Spinal cord (tissue), 10 donors: ENCODE measurements around the gene SELENON. TPM values are rescaled to one million over a fixed set of nuclear protein-coding genes. Genes with fewer than 3 reads are reported as not detected.

Experiments used
- DNase-seq, 6 donors: peaks; one replicate each; pipeline versions ENCODE4 v3.0.0 to v3.0.0-alpha.2; 2013 to 2015; ENCODE audit warnings: low spot score in 6 of 6, low read depth in 4 of 6
- H3K27ac ChIP-seq: one replicate; pipeline ENCODE4 v1.5.1; 2013; ENCODE audit warnings: low read depth, low read length, control low read depth
- H3K27me3 ChIP-seq: one replicate; pipeline ENCODE4 v1.6.1; 2013; ENCODE audit warnings: low read length; ENCODE audit not compliant: control insufficient read depth, insufficient read depth
- H3K36me3 ChIP-seq: one replicate; pipeline ENCODE4 v1.6.1; 2013; ENCODE audit warnings: low read length; ENCODE audit not compliant: control insufficient read depth, insufficient read depth
- H3K4me1 ChIP-seq: one replicate; pipeline ENCODE4 v1.6.1; 2013; ENCODE audit warnings: low read length; ENCODE audit not compliant: control insufficient read depth, insufficient read depth
- H3K4me3 ChIP-seq: one replicate; pipeline ENCODE4 v1.5.1; 2013; ENCODE audit warnings: low read depth, low read length, control low read depth
- H3K9me3 ChIP-seq: one replicate; pipeline ENCODE4 v1.6.1; 2013; ENCODE audit warnings: low read length; ENCODE audit not compliant: control insufficient read depth, insufficient read depth
- WGBS: methylation state at CpG from one replicate; pipeline ENCODE4 v1.1.5; 2013; ENCODE audit warnings: missing lambda C conversion rate; ENCODE audit not compliant: insufficient coverage; 5-methylcytosine and 5-hydroxymethylcytosine counted together
- polyA plus RNA-seq, 2 donors: library from polyadenylated mRNA; unstranded; fragments of 120-200 nt; gene quantifications; one replicate each; pipeline ENCODE4 v1.2.1, GENCODE V29; 2013; ENCODE audit not compliant: insufficient read length in 2 of 2
- total RNA-seq, 2 donors: library from RNA; depleted of rRNA in 1 of 2; stranded (reverse); fragments of 120-200 nt in 1 of 2; fragments of >200 nt in 1 of 2; gene quantifications; one replicate each; pipeline versions ENCODE4 v1.2.3 to v1.2.4, GENCODE V29; 2013 to 2014
- donor health status: healthy.

SELENON gene
- total and polyA plus RNA-seq, 4 donors, result 20.5 to 163 (median 99.4) TPM

DNA sequence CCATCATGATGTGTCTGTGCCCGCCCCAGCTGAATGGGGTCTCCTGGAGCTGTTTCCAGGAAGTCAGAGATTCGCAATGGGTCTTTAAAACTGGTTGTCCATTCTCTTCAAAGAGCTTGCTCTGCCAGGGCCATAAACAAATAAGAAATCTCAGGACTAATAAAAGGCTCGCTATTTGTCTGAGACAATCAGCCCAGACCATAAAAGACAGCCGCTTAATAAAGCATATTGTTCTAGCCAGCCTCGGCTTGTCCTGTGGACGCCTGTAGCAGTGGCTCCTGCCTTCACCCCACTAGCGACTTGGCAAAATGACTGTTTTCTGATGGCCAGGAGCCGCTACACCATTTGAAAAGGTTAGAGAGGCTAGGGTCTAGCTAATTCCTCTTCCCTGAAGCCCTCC lies 20.6 kb upstream of the SELENON start:
- peaks cover 42% of the 10 kb centered on the region for H3K36me3 ChIP-seq
- no peaks in the 10 kb centered on the region for H3K9me3 ChIP-seq
- H3K27ac ChIP-seq, result no peak overlapping the region
- H3K4me3 ChIP-seq, result no peak overlapping the region
- no peaks in the 10 kb centered on the region for H3K27me3 ChIP-seq
- no peak for DNase-seq
- WGBS, result 25% methylated on average over 4 of the region's 8 CpGs
- peaks cover 22% of the 10 kb centered on the region for H3K4me1 ChIP-seq

DNA sequence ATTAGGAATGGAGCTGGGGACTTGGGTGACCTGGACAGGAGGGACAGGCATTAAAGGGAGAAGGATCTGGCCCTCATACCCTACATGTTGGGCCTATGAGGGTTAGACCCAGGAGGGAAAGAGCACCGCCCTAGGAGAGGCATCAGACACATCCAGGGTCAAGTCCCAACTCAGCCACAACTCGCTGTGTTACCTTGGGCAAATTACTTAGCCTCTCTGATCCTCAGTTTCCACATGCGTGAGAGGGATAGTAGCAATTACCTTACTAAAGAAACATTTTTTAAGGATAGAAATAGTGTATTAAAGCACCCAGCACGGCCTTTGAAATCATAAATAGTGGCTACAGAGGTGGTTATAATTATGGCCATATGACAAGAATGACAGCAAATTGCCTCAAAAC lies 20.1 kb upstream of the SELENON start:
- no peaks in the 10 kb centered on the region for H3K27me3 ChIP-seq
- no peak overlapping the region for H3K4me3 ChIP-seq
- no peak for DNase-seq
- H3K27ac ChIP-seq, result no peak overlapping the region
- H3K4me1 ChIP-seq, result peaks cover 22% of the 10 kb centered on the region
- peaks cover 41% of the 10 kb centered on the region for H3K36me3 ChIP-seq
- no peaks in the 10 kb centered on the region for H3K9me3 ChIP-seq
- no CpG with 5 or more reads among the region's 4 CpGs for whole genome bisulfite sequencing

DNA sequence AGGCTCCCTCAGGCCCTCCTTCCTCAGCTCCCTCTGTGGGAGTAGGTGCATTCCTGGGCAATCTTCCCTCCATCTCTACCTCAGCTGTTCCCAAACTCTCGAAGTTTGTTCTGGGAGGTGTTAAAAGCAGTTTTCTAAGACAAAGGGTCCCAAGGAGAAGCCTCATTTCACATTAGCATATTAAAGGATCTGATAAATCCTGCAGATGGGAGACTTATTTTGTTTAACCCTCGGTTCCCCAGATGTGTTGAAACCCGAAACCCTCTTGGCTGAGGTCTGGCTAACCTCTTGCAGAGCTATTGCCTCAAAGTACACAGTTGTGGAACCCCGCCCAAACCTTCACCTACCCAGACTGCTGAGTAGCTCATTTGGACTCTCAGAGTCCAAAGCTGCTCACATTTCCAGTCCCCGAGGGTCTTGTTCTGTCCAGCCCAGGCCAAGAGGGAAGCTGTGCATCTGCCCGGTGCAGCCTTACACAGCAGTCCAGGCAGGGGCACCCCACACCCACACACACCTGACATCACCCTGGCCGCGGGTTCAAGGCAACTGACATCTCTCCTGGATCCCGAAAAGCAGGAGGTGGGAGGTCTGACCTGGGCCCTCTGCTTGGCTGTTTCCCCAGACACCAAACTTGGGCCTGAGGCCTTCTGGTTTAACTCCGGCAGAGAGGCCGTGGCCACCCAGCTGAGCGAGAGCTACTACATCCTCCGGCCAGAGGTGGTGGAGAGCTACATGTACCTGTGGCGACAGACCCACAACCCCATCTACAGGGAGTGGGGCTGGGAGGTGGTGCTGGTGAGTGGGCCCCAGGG lies 19.5 kb upstream of the SELENON start:
- no peaks in the 10 kb centered on the region for H3K27me3 ChIP-seq
- peaks cover 23% of the 10 kb centered on the region for H3K4me1 ChIP-seq
- H3K36me3 ChIP-seq, result peaks cover 34% of the 10 kb centered on the region
- H3K27ac ChIP-seq, result no peak overlapping the region
- no peak for DNase-seq
- WGBS, result 69% methylated on average over 5 of the region's 14 CpGs
- H3K9me3 ChIP-seq, result no peaks in the 10 kb centered on the region
- H3K4me3 ChIP-seq, result no peak overlapping the region

DNA sequence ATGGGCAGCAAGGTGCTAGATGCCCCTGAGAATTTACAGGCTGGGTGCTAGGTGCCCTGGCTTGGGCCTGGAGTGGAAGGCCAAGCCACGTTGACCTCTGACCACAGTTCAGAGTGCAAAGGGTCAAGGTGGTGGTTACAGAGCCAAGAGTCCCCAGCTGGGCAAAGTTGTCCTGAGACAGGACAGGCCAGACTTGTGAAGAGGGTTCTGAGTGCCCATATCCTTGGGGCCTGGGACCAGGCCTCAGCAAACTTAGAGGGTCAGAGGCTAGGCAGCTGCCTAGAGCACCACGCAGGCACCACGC lies 18.9 kb upstream of the SELENON start:
- peaks cover 34% of the 10 kb centered on the region for H3K36me3 ChIP-seq
- no peak for DNase-seq
- no peak overlapping the region for H3K27ac ChIP-seq
- no peak overlapping the region for H3K4me3 ChIP-seq
- H3K9me3 ChIP-seq, result no peaks in the 10 kb centered on the region
- H3K4me1 ChIP-seq, result peaks cover 23% of the 10 kb centered on the region
- no peaks in the 10 kb centered on the region for H3K27me3 ChIP-seq
- 90% methylated on average over 3 of the region's 3 CpGs for WGBS

DNA sequence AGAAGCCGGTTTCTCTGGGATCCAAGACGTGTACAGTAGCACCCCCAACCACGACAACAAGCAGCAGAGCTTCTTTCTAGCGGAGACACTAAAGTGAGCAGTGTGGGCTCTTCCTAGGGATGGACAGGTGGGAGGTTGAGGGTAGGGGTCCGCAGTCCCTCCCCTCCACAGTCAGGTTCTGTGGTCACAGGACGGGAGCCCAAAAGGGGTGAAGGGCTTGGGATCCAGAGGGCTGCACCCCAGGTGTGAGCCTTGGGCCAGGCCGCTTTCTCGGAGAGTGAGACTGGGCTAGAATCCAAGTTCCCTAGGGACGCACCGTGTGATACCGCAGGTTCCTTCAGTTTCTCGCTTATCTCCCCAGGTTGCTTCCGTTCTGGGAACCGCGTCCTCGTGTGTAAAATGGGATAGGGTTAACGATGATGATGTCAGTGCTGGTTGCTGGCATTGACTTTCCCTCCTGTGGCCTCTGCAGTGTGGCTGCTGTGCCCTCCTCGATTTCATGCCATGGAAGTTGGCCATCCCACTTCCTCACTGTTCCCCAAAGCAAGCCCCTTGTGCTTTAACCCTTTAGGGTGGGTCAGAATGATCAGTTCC lies 17.3 kb upstream of the SELENON start:
- WGBS, result 62% methylated on average over 15 of the region's 18 CpGs

DNA sequence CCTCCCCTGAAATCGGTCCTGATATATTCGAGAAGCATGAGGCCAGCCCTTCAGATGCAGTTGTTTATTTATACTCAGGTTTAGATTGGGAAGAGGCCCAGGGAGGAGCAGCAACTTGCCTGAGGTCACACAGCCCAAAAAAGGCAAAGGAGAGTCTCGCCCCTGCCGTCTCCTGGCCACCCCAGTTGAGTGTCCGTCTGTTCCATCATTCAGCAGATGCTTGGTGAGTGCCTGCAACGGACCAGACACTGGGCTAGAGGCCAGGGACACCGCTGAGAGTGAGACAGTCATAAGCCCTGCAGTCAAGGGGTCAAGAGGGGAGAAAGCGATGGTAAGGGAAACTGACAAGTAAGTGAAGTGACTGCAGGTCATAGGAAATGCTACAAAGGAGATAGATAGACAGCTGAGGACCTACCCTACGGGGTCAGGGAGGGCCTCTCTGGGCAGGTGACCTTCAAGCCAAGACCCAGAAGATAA lies 15.4 kb upstream of the SELENON start:
- no peak for DNase-seq
- Histone ChIP-seq H3K4me3 (no peak overlapping the region), H3K4me1 (peaks cover 29% of the 10 kb centered on the region), H3K36me3 (peaks cover 24% of the 10 kb centered on the region), H3K27me3 (no peaks in the 10 kb centered on the region), H3K27ac (no peak overlapping the region), H3K9me3 (no peaks in the 10 kb centered on the region)
- 54% methylated on average over 6 of the region's 9 CpGs for WGBS

More for the DNA sequence above, 17.3 kb upstream of the SELENON start:
- no peaks in the 10 kb centered on the region for H3K27me3 ChIP-seq
- no peak overlapping the region for H3K27ac ChIP-seq
- H3K9me3 ChIP-seq, result no peaks in the 10 kb centered on the region
- no peak overlapping the region for H3K4me3 ChIP-seq
- peaks cover 31% of the 10 kb centered on the region for H3K36me3 ChIP-seq
- DNase-seq, result no peak
- peaks cover 35% of the 10 kb centered on the region for H3K4me1 ChIP-seq

DNA sequence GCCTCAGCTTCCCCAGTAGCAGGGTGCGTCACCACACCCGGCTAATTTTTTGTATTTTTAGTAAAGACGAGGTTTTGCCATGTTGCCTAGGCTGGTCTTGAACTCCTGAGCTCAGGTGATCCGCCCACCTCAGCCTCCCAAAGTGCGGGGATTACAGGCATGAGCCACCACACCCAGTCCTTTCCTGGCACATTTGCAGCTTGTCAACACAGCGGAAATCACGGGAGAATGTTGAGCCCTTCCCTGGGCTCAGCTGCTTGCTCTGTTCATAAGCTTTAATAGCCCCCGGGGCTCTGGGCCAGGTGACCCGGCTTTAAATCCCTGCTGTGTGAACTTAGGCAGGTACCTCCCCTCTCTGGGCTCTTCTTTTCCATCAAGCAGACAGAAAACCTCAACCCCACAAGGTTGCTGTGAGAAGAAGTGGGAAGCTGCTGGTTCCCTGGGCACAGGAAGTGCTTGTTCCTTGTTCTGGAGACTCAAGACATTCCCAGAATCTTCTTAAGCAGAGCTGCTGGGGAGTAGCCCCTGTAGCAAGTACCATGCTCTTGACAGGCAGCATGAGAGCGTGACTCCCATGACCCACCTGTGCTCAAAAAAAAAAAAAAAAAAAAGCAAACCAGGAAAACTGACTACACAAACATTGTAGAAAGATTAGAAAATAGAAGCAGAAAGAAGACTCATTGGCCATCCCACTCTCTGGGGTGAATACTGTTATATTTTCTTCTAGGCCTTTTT lies 14.5 kb upstream of the SELENON start:
- DNase-seq, result no peak
- Histone ChIP-seq H3K27ac (no peak overlapping the region), H3K36me3 (peaks cover 24% of the 10 kb centered on the region), H3K4me1 (peaks cover 27% of the 10 kb centered on the region), H3K27me3 (no peaks in the 10 kb centered on the region), H3K4me3 (no peak overlapping the region), H3K9me3 (no peaks in the 10 kb centered on the region)
- 81% methylated on average over 9 of the region's 10 CpGs for WGBS

DNA sequence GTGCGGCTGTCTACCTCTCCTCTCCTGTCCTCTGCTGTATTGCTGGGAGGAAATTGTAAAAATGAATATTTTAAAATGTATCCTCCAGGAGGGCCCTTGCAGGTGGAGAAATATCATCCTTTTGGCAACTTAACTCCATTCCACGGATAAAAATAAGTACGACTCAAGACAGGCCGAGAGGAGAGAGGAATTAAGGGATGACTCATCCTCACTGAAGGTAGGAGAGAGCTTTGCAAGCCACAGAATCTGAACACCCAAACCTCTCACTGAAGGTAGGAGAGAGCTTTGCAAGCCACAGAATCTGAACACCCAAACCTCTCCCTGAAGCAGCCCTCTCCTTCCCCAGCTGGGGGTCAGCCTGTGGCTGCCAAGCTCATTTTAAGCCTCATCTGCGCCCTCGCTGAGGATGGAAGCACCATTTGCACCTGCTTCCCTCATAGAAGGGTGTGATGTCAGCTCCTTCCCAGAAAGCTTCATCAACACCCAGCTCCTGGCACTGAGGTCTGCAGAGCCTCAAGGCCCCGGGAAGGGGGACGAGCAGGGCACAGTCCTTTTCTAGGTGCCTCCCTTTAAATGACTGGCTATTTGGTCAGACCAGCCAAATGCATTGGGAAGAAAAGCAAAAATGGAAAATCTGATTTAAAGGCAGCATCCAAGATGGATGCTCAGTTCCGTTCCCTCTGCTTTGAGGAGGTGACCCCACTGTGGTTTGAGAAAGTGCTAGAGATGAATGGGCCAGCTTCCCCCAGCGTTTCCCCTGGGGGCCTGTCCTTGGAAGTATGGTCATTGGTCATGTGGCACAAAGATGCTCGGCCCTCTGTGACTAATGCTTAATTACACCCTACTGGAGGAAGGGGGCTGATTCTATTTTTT lies 12.9 kb upstream of the SELENON start:
- DNase-seq, result peak in 1 of 6 donors; percentile 14
- H3K27ac ChIP-seq, result no peak overlapping the region
- peaks cover 27% of the 10 kb centered on the region for H3K4me1 ChIP-seq
- H3K4me3 ChIP-seq, result no peak overlapping the region
- no peaks in the 10 kb centered on the region for H3K9me3 ChIP-seq
- WGBS, result 62% methylated on average over 4 of the region's 11 CpGs
- peaks cover 13% of the 10 kb centered on the region for H3K36me3 ChIP-seq
- no peaks in the 10 kb centered on the region for H3K27me3 ChIP-seq

DNA sequence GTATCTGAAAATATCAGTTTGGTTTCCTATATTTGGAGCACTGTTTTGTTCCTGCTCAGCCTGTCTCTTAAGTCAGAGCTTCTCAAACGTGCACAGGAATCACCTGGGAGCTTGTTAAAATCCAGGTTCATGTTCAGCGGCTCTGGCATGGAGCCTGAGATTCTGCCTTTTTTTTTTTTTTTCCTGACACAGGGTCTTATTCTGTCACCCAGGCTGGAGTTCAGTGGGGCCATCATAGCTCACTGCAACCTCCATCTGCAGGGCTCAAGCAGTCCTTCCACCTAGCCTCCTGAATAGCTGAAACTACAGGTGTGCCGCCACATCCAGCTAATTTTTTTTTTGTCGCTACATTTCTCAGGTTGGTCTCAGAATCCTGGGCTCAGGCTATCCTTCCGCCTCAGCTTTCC lies 12.2 kb upstream of the SELENON start:
- Histone ChIP-seq H3K27me3 (no peaks in the 10 kb centered on the region), H3K4me3 (no peak overlapping the region), H3K27ac (no peak overlapping the region), H3K4me1 (peaks cover 27% of the 10 kb centered on the region), H3K9me3 (no peaks in the 10 kb centered on the region), H3K36me3 (peaks cover 13% of the 10 kb centered on the region)
- no peak for DNase-seq
- 83% methylated on average over 5 of the region's 5 CpGs for WGBS
